HEK293 (cell line): ENCODE data around the gene ROS1.

Experiments used
- CTCF ChIA-PET: fragments of 350-600 bp; formaldehyde crosslinking; extraction: SDS; loops from one replicate; lab custom pipeline; 2021; ENCODE audit warnings: antibody characterized with exemption; lab: Yijun Ruan, JAX
- POLR2A ChIA-PET: fragments of 300-600 bp; formaldehyde crosslinking; extraction: SDS; loops from one replicate; lab custom pipeline; 2020; ENCODE audit warnings: antibody characterized with exemption, inconsistent platforms; lab: Yijun Ruan, JAX
- H3K27ac ChIP-seq: fragments of 200-500 bp; sonication (Bioruptor generic); 2 replicates; pipeline ENCODE4 v1.5.1; 2014; ENCODE audit warnings: low read depth, low read length, control low read depth, inconsistent platforms; ENCODE audit errors: extremely low read depth
- H3K36me3 ChIP-seq, 2 experiments: fragments of 200-500 bp in 1 of 2; sonication (Bioruptor generic) in 1 of 2; 1 replicate in 1 of 2; 2 replicates in 1 of 2; pipeline ENCODE4 v1.5.1; 2014 to 2017; ENCODE audit warnings: inconsistent platforms in 2 of 2, low read length in 2 of 2; ENCODE audit not compliant: control insufficient read depth in 2 of 2, insufficient read depth in 1 of 2
- H3K4me1 ChIP-seq: fragments of 200-500 bp; sonication (Bioruptor generic); 2 replicates; pipeline ENCODE4 v1.5.1; 2014; ENCODE audit warnings: mild to moderate bottlenecking, low read length, inconsistent platforms; ENCODE audit not compliant: control insufficient read depth, insufficient read depth
- H3K4me3 ChIP-seq: 2 replicates; pipeline ENCODE4 v1.5.1; 2011; ENCODE audit warnings: low read depth, mild to moderate bottlenecking, control low read depth, low read length, moderate library complexity
- H3K9me3 ChIP-seq: fragments of 200-500 bp; sonication (Bioruptor generic); 2 replicates; pipeline ENCODE4 v1.5.1; 2014; ENCODE audit warnings: low read depth, low read length, inconsistent platforms; ENCODE audit not compliant: control insufficient read depth, insufficient read depth
- IKZF3 ChIP-seq: fragments of 450-650 bp; IDR thresholded peaks from 2 replicates; pipeline ENCODE4 v1.5.0; 2018; ENCODE audit warnings: missing biosample characterization, mild to moderate bottlenecking, missing genetic modification characterization, moderate library complexity
- MZF1 ChIP-seq: fragments of 450-650 bp; formaldehyde crosslinking; IDR thresholded peaks from 2 replicates; pipeline ENCODE4 v1.5.1; 2017; ENCODE audit warnings: missing biosample characterization, missing genetic modification characterization, borderline replicate concordance
- SCRT1 ChIP-seq: fragments of 450-650 bp; formaldehyde crosslinking; IDR thresholded peaks from 2 replicates; pipeline ENCODE4 v1.5.1; 2016; ENCODE audit warnings: missing biosample characterization, missing genetic modification characterization, borderline replicate concordance
- SCRT2 ChIP-seq: fragments of 450-650 bp; formaldehyde crosslinking; IDR thresholded peaks from 2 replicates; pipeline ENCODE4 v1.5.1; 2016; ENCODE audit warnings: missing biosample characterization, missing genetic modification characterization
- TCF7L2 ChIP-seq: IDR thresholded peaks from 2 replicates; pipeline ENCODE4 v1.6.1; 2011; ENCODE audit warnings: low read depth, mild to moderate bottlenecking, inconsistent platforms, low read length, moderate library complexity, borderline replicate concordance
- YY1 ChIP-seq: fragments of 450-650 bp; formaldehyde crosslinking; IDR thresholded peaks from 2 replicates; pipeline ENCODE4 v1.5.1; 2018; ENCODE audit warnings: missing biosample characterization, missing genetic modification characterization
- ZBTB8A ChIP-seq: fragments of 450-650 bp; formaldehyde crosslinking; IDR thresholded peaks from 2 replicates; pipeline ENCODE4 v1.5.1; 2016; ENCODE audit warnings: missing biosample characterization, missing genetic modification characterization
- ZFP37 ChIP-seq: fragments of 450-650 bp; formaldehyde crosslinking; IDR thresholded peaks from 2 replicates; pipeline ENCODE4 v1.5.1; 2016; ENCODE audit warnings: missing biosample characterization, missing genetic modification characterization
- ZNF138 ChIP-seq: fragments of 450-650 bp; formaldehyde crosslinking; IDR thresholded peaks from 2 replicates; pipeline ENCODE4 v1.5.1; 2016; ENCODE audit warnings: missing biosample characterization, missing genetic modification characterization, borderline replicate concordance
- ZNF16 ChIP-seq: fragments of 450-650 bp; formaldehyde crosslinking; IDR thresholded peaks from 2 replicates; pipeline ENCODE4 v1.5.1; 2016; ENCODE audit warnings: low read depth, missing biosample characterization, missing genetic modification characterization
- ZNF169 ChIP-seq: fragments of 450-650 bp; formaldehyde crosslinking; IDR thresholded peaks from 2 replicates; pipeline ENCODE4 v1.5.1; 2016; ENCODE audit warnings: missing biosample characterization, missing genetic modification characterization
- ZNF274 ChIP-seq, 2 experiments: fragments of 200-500 bp in 1 of 2; fragments of 450-650 bp in 1 of 2; sonication (Bioruptor generic) in 1 of 2; formaldehyde crosslinking in 1 of 2; IDR thresholded peaks; 2 replicates each; pipeline versions ENCODE4 v1.5.1 to v1.6.1; 2014 to 2016; ENCODE audit warnings: borderline replicate concordance in 1 of 2, inconsistent platforms in 1 of 2, low read length in 1 of 2, missing biosample characterization in 1 of 2, missing genetic modification characterization in 1 of 2
- ZNF292 ChIP-seq: fragments of 450-650 bp; formaldehyde crosslinking; IDR thresholded peaks from 2 replicates; pipeline ENCODE4 v1.5.1; 2016; ENCODE audit warnings: low read depth, missing biosample characterization, missing genetic modification characterization, borderline replicate concordance
- ZNF529 ChIP-seq: fragments of 450-650 bp; formaldehyde crosslinking; IDR thresholded peaks from 2 replicates; pipeline ENCODE4 v1.5.1; 2017; ENCODE audit warnings: missing genetic modification characterization, missing biosample characterization; ENCODE audit not compliant: insufficient replicate concordance
- ZNF549 ChIP-seq: fragments of 450-650 bp; IDR thresholded peaks from 2 replicates; pipeline ENCODE4 v1.5.1; 2018; ENCODE audit warnings: missing biosample characterization, missing genetic modification characterization, mild to moderate bottlenecking, inconsistent platforms, moderate library complexity
- ZNF610 ChIP-seq: fragments of 450-650 bp; formaldehyde crosslinking; IDR thresholded peaks from 2 replicates; pipeline ENCODE4 v1.5.1; 2016; ENCODE audit warnings: missing biosample characterization, missing genetic modification characterization, borderline replicate concordance
- ZNF621 ChIP-seq: fragments of 450-650 bp; formaldehyde crosslinking; IDR thresholded peaks from 2 replicates; pipeline ENCODE4 v1.5.1; 2017; ENCODE audit warnings: missing biosample characterization, missing genetic modification characterization
- ZNF624 ChIP-seq: fragments of 450-650 bp; formaldehyde crosslinking; IDR thresholded peaks from 2 replicates; pipeline ENCODE4 v1.5.1; 2017; ENCODE audit warnings: missing biosample characterization, missing genetic modification characterization
- ZNF654 ChIP-seq: fragments of 450-650 bp; formaldehyde crosslinking; IDR thresholded peaks from 2 replicates; pipeline ENCODE4 v1.5.1; 2016; ENCODE audit warnings: low read depth, missing biosample characterization, missing genetic modification characterization
- ZNF664 ChIP-seq: fragments of 450-650 bp; formaldehyde crosslinking; IDR thresholded peaks from 2 replicates; pipeline ENCODE4 v1.5.1; 2016; ENCODE audit warnings: missing biosample characterization, missing genetic modification characterization
- ZNF670 ChIP-seq: fragments of 450-650 bp; formaldehyde crosslinking; IDR thresholded peaks from 2 replicates; pipeline ENCODE4 v1.5.1; 2016; ENCODE audit warnings: missing biosample characterization, missing genetic modification characterization, low read depth
- ZNF747 ChIP-seq: fragments of 450-650 bp; formaldehyde crosslinking; IDR thresholded peaks from 2 replicates; pipeline ENCODE4 v1.5.1; 2016; ENCODE audit warnings: missing biosample characterization, missing genetic modification characterization
- ZNF76 ChIP-seq: fragments of 450-650 bp; formaldehyde crosslinking; IDR thresholded peaks from 2 replicates; pipeline ENCODE4; 2016; ENCODE audit warnings: low read depth, missing biosample characterization, missing genetic modification characterization, borderline replicate concordance
- TF ChIP-seq, protein P1 (sequence below): fragments of 450-650 bp; formaldehyde crosslinking; IDR thresholded peaks from 2 replicates; pipeline ENCODE4 v1.5.1; 2016; ENCODE audit warnings: missing biosample characterization, missing genetic modification characterization
- TF ChIP-seq, protein P2 (sequence below): fragments of 450-650 bp; formaldehyde crosslinking; optimal IDR thresholded peaks from 2 replicates; pipeline ENCODE3; 2016; ENCODE audit warnings: missing biosample characterization, mild to moderate bottlenecking, missing genetic modification characterization
- TF ChIP-seq, protein P3 (sequence below): fragments of 450-650 bp; formaldehyde crosslinking; IDR thresholded peaks from 2 replicates; pipeline ENCODE4 v1.5.1; 2016; ENCODE audit warnings: missing biosample characterization, missing genetic modification characterization

Gene ROS1

DNA sequence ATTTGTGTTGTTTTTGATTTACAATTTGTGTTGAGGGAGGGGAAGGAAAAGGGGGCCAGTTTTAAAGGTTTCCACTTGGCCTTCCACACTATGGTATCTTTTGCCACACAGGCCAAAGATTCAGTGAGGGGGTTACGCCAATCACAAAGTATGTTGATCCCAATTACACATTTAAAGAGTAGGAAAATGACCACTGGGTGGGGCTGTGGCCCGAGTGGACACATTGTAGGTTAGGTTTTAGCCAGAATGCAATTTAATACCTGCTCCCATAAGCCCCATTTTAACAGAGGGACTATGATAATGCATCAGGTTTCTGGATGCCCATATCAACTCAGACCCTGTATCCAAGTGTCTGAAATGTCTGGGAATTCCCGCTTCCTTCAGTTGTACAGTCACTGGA is 144.8 kb downstream of the ROS1 start:
- CTCF ChIA-PET: interaction anchor here (0.6 to 1.7 kb wide), 3 partner anchors 13 to 277 kb away, joined by 3 to 6 read pairs (median 3); no protein-coding TSS in a partner anchor
- POLR2A ChIA-PET: no interaction called here
- no peak for TF ChIP-seq ZNF621 (tag by site-specific recombination)
- 0 out of 2 replicates have a peak, but pooled peaks have one; percentile 2 for TF ChIP-seq ZNF654 (tag by site-specific recombination)
- TF ChIP-seq ZNF549 (tag by site-specific recombination): no peak
- no peak overlapping the region for H3K4me3 ChIP-seq
- no peaks in the 10 kb centered on the region for H3K9me3 ChIP-seq
- H3K36me3 ChIP-seq: no peaks in the 10 kb centered on the region
- H3K4me1 ChIP-seq: no peaks in the 10 kb centered on the region
- H3K27ac ChIP-seq: no peak overlapping the region

DNA sequence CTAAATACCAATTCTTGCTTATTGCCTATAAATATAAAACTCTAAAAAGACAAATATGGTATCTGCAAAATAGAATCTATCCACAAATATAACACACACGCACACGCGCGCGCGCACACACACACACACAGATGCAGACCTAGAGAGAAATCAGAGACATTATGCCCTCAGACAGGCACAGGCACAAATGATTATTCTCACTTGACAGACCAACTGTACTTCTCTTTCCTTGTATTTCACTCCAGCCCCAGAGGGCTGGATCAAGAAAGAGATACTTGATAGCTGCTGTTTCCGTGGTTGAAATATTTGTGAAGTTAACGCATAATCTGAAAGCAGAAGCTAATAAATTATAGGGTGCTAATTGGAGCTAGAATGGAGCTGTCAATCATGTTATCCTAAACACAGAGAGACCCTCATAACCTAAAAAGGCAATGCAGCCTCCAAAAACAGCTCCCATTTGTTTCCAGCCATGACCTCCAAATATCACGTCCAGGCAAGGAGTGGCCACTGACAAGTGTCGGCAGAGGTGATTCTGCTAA is 148.9 kb downstream of the ROS1 start:
- H3K27ac ChIP-seq: no peak overlapping the region
- TF ChIP-seq ZNF292 (tag by site-specific recombination) (no peak), ZNF138 (tag by site-specific recombination) (no peak), ZNF16 (tag by site-specific recombination) (no peak), YY1 (no peak), ZNF610 (tag by site-specific recombination) (no peak), ZNF670 (tag by site-specific recombination) (no peak), SCRT1 (tag by site-specific recombination) (no peak)
- TF ChIP-seq, protein P1, sequence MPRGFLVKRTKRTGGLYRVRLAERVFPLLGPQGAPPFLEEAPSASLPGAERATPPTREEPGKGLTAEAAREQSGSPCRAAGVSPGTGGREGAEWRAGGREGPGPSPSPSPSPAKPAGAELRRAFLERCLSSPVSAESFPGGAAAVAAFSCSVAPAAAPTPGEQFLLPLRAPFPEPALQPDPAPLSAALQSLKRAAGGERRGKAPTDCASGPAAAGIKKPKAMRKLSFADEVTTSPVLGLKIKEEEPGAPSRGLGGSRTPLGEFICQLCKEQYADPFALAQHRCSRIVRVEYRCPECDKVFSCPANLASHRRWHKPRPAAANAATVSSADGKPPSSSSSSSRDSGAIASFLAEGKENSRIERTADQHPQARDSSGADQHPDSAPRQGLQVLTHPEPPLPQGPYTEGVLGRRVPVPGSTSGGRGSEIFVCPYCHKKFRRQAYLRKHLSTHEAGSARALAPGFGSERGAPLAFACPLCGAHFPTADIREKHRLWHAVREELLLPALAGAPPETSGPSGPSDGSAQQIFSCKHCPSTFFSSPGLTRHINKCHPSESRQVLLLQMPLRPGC: no peak
- TF ChIP-seq, all 188 proteins: peak for 0
- Histone ChIP-seq H3K36me3 (no peaks in the 10 kb centered on the region), H3K4me3 (no peak overlapping the region), H3K4me1 (no peaks in the 10 kb centered on the region; the same call in 1 of the 2 replicates), H3K9me3 (no peaks in the 10 kb centered on the region)
- ChIA-PET POLR2A (no interaction called here), CTCF (no interaction called here)

DNA sequence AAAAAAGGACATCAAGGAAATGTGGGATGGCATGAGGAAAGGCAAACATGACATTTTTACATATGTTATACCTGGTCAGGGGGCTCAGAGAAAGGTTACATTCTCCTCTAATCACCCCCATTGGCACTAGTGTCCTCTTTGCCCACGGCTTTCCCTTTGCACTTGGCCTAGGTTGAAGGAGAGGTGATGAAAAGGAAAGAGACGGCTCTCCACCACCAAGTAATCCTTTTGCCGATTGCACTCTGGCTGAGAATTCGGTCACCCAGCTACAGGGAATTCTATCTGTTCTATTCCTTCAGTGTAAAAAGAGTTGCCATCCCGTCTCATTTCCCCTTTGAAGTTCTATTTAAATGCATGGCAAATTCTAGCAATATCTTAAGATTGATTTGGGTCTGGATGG is 150.0 kb downstream of the ROS1 start:
- no peak overlapping the region for H3K4me3 ChIP-seq
- no peaks in the 10 kb centered on the region; the same call in 1 of the 2 replicates for H3K4me1 ChIP-seq
- H3K36me3 ChIP-seq: no peaks in the 10 kb centered on the region
- CTCF ChIA-PET: interaction anchor here (0.5 to 0.7 kb wide), 2 partner anchors 9 to 551 kb away, joined by 3 read pairs; no protein-coding TSS in a partner anchor
- POLR2A ChIA-PET: no interaction called here
- no peak for TF ChIP-seq ZNF664
- TF ChIP-seq, protein P2, sequence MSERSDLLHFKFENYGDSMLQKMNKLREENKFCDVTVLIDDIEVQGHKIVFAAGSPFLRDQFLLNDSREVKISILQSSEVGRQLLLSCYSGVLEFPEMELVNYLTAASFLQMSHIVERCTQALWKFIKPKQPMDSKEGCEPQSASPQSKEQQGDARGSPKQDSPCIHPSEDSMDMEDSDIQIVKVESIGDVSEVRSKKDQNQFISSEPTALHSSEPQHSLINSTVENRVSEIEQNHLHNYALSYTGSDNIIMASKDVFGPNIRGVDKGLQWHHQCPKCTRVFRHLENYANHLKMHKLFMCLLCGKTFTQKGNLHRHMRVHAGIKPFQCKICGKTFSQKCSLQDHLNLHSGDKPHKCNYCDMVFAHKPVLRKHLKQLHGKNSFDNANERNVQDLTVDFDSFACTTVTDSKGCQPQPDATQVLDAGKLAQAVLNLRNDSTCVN (tag by site-specific recombination): no peak
- TF ChIP-seq ZNF274 (IDR thresholded peaks at IDR 0.05; ENCODE audit: low read length): no peak
- TF ChIP-seq ZNF274 (tag by site-specific recombination; IDR thresholded peaks at IDR 0.05; ENCODE audit: borderline replicate concordance): no peak
- no peak for TF ChIP-seq ZBTB8A
- no peak for TF ChIP-seq ZNF529 (tag by site-specific recombination)
- TF ChIP-seq SCRT2 (tag by site-specific recombination): no peak
- no peak for TF ChIP-seq ZFP37
- no peak for TF ChIP-seq ZNF169 (tag by site-specific recombination)
- no peak for TF ChIP-seq IKZF3 (tag by site-specific recombination)
- TF ChIP-seq, protein P3, sequence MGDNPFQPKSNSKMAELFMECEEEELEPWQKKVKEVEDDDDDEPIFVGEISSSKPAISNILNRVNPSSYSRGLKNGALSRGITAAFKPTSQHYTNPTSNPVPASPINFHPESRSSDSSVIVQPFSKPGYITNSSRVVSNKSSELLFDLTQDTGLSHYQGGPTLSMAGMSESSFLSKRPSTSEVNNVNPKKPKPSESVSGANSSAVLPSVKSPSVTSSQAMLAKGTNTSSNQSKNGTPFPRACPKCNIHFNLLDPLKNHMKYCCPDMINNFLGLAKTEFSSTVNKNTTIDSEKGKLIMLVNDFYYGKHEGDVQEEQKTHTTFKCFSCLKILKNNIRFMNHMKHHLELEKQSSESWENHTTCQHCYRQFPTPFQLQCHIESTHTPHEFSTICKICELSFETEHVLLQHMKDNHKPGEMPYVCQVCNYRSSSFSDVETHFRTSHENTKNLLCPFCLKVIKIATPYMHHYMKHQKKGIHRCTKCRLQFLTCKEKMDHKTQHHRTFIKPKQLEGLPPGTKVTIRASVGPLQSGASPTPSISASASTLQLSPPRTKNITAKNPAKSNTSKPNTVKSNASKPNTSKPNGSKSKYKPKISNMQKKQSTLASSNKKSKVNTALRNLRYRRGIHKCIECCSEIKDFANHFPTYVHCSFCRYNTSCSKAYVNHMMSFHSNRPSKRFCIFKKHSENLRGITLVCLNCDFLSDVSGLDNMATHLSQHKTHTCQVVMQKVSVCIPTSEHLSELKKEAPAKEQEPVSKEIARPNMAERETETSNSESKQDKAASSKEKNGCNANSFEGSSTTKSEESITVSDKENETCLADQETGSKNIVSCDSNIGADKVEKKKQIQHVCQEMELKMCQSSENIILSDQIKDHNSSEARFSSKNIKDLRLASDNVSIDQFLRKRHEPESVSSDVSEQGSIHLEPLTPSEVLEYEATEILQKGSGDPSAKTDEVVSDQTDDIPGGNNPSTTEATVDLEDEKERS: no peak
- TF ChIP-seq ZNF747 (tag by site-specific recombination): no peak
- no peak for TF ChIP-seq ZNF624 (tag by site-specific recombination)
- TF ChIP-seq ZNF76 (tag by site-specific recombination): no peak
- TF ChIP-seq TCF7L2: no peak
- TF ChIP-seq MZF1 (tag by site-specific recombination): no peak
- TF ChIP-seq, all 188 proteins: peak for 0
- H3K27ac ChIP-seq: no peak overlapping the region
- H3K9me3 ChIP-seq: no peaks in the 10 kb centered on the region
